HG02798 (cell line): Measurements from ENCODE around the gene METTL26.
A peak's percentile ranks its signal among the peaks of the same experiment; 100 is the strongest.

Experiments used
- ATAC-seq: cut with Tn5 transposase; IDR thresholded peaks from one replicate; pipeline ENCODE4 v1.9.1; 2021; ENCODE audit warnings: mild to moderate bottlenecking; ENCODE audit not compliant: unreplicated experiment, poor library complexity

METTL26 gene

GRCh38 chr16:636206-637080 lies at the start of gene METTL26:
TSS of gene METTL26 (minus strand) at chr16:636305. CDS start at chr16:636290, 15 bp downstream.
- ATAC-seq = peak; percentile 72

- ATAC-seq = no peak
Observed at GRCh38 chr16:684961-685696, 49.0 kb upstream of the METTL26 start.

GRCh38 chr16:684071-684794 lies 48.1 kb upstream of the METTL26 start, which contains the start of gene JMJD8:
TSS of gene JMJD8 (minus strand) at chr16:684334. CDS start at chr16:684319, 15 bp downstream.
- ATAC-seq = peak; percentile 75

GRCh38 chr16:683396-684070 lies 47.4 kb upstream of the METTL26 start:
- ATAC-seq = no peak

- ATAC-seq = no peak
Observed at GRCh38 chr16:682493-683395, 46.6 kb upstream of the METTL26 start.

- ATAC-seq = no peak
Observed at GRCh38 chr16:681746-682427, 45.8 kb upstream of the METTL26 start.

- ATAC-seq = no peak
Observed at GRCh38 chr16:680967-681745, 45.1 kb upstream of the METTL26 start.

GRCh38 chr16:680625-680945 lies 44.5 kb upstream of the METTL26 start:
- no peak for ATAC-seq

- peak; percentile 46 for ATAC-seq
Observed at GRCh38 chr16:679814-680624, 43.9 kb upstream of the METTL26 start, which contains the start of gene STUB1. TSS of gene STUB1 (plus strand) at chr16:680410. CDS start at chr16:680526, 116 bp downstream.

- ATAC-seq = no peak
Observed at GRCh38 chr16:678858-679813, 43.0 kb upstream of the METTL26 start.

- ATAC-seq = no peak
Observed at GRCh38 chr16:678209-678857, 42.2 kb upstream of the METTL26 start.

GRCh38 chr16:677316-678190 lies 41.4 kb upstream of the METTL26 start:
- no peak for ATAC-seq

GRCh38 chr16:676913-677312 lies 40.8 kb upstream of the METTL26 start:
- no peak for ATAC-seq

GRCh38 chr16:676565-676902 lies 40.4 kb upstream of the METTL26 start:
- ATAC-seq = no peak
